Measurements from ENCODE around the gene PLCB2.

DNA sequence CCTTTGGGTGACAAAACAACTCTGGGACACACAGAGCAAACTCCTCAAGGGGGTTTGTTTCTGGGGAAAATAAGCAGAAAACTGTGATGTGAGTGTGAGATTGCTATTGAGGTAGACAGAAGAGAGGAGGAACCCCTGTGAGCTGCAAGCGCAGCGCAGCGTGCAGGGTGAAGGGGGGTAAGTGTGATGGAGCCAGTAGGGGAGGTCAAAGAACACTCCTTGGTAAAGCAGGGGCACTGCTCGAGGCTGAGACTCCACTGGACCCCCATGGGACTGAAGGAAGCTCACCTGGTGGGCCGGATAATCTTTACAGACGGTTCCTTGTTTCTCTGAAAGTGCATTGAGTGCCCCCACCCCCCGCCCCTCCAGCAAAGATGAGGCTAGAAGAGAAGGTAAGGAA is 23.3 kb upstream of the PLCB2 start:
- TF ChIP-seq POLR2AphosphoS5 (IDR thresholded peaks at IDR 0.05; ENCODE audit: low read depth, low read length) = no peak
- TF ChIP-seq TAF1 (IDR thresholded peaks at IDR 0.05; ENCODE audit: borderline replicate concordance, insufficient read depth, low read length) = no peak
- no peak for TF ChIP-seq SIN3A (IDR thresholded peaks at IDR 0.05; ENCODE audit: borderline replicate concordance, insufficient read depth, low read length)
